HG03045 (cell line): Measurements from ENCODE around the gene LDLRAD1.
"Not testable (repeated sequence)": the region's sequence is repeated elsewhere in the genome, so short reads cannot be mapped to it uniquely, and the experiment has no call there.

Experiments used
- ATAC-seq: cut with Tn5 transposase; IDR thresholded peaks from one replicate; pipeline ENCODE4 v1.9.1; 2021; ENCODE audit warnings: mild to moderate bottlenecking, moderate library complexity; ENCODE audit not compliant: unreplicated experiment

Gene LDLRAD1

GRCh38 chr1:54017979-54018378, at the start of gene LDLRAD1:
Gene LDLRAD1 (minus strand): TSS chr1:54018186. CDS start chr1:54018112, 74 bp downstream.
- ATAC-seq = no peak

- no peak for ATAC-seq
Measured at GRCh38 chr1:54064299-54064698, 46.3 kb upstream of the LDLRAD1 start.

GRCh38 chr1:54054438-54054749, 36.4 kb upstream of the LDLRAD1 start:
- no peak for ATAC-seq

GRCh38 chr1:54053745-54054437, 35.9 kb upstream of the LDLRAD1 start:
- ATAC-seq = no peak

GRCh38 chr1:54052934-54053744, 35.2 kb upstream of the LDLRAD1 start, which contains the start of the genes TCEANC2 and TMEM59:
Gene TCEANC2 (plus strand): TSS chr1:54053608. CDS start chr1:54054423, 815 bp downstream.
Gene TMEM59 (minus strand): TSS chr1:54053204. CDS start chr1:54053188, 16 bp downstream.
- peak; percentile 95 for ATAC-seq

GRCh38 chr1:54052431-54052933, 34.5 kb upstream of the LDLRAD1 start:
- ATAC-seq = peak; percentile 10

- ATAC-seq = no peak
Measured at GRCh38 chr1:54051933-54052430, 34.0 kb upstream of the LDLRAD1 start.

DNA sequence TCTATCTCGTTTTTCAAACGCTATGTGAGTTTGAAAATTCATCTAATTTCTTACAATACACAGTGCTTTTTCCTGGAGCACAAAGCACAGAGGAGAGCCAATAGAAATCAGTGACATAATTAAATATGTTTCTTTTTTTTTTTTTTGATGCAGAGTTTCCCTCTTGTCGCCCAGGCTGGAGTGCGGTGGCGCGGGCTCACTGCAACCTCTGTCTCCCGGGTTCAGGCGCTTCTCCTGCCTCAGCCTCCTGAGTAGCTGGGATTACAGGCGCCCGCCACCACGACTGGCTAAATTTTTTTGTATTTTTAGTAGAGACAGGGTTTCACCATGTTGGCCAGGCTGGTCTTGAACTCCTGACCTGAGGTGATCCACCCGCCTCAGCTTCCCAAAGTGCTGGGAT, 32.4 kb upstream of the LDLRAD1 start:
- not testable (repeated sequence) for ATAC-seq

- ATAC-seq = no peak
Measured at GRCh38 chr1:54047384-54048305, 29.7 kb upstream of the LDLRAD1 start.

- ATAC-seq = no peak
Measured at GRCh38 chr1:54046671-54047383, 28.8 kb upstream of the LDLRAD1 start.

DNA sequence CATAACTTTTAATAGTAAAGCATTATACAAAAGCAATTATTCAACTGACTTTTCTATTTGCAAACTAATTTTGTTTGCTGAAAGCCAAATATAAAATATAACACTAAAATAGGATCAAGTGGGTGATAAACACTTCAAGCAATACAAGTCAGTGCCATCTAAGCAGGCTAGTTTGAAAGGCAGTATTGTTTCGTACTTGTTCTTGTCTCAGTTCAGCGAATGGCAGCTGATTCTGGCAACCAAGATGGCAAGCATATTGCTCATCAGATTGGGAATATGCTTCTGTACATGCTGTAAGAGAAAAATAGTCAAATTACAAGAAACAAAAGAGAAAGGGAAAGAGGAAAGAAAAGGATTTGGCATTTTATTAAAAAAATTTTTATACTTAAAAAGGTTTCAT, 27.5 kb upstream of the LDLRAD1 start:
- ATAC-seq = no peak

- ATAC-seq = no peak
Measured at GRCh38 chr1:54041806-54042205, 23.8 kb upstream of the LDLRAD1 start.

GRCh38 chr1:54037476-54037875, 19.5 kb upstream of the LDLRAD1 start:
- no peak for ATAC-seq

- no peak for ATAC-seq
Measured at GRCh38 chr1:54028306-54029251, 10.6 kb upstream of the LDLRAD1 start.

DNA sequence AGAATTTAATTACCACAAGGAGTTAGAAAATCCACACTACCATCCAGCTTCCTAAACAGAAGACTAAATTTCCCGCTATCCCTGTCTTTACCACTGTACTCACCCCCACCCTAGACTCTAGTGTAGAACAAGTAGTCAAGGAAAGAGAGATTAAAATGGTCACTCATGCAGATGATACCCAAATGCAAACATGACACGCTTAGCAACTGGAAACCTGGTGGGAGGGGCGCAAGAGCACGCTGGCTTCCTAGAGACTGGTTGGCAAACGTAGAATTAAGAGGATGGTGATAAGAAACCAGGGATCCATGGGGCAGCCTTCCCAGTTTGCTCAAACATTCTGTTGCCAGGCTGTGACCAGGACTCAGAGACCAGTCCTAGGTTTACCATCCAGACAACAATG, 9.9 kb upstream of the LDLRAD1 start:
- no peak for ATAC-seq

GRCh38 chr1:54024811-54025210, 6.8 kb upstream of the LDLRAD1 start:
- not testable (repeated sequence) for ATAC-seq

DNA sequence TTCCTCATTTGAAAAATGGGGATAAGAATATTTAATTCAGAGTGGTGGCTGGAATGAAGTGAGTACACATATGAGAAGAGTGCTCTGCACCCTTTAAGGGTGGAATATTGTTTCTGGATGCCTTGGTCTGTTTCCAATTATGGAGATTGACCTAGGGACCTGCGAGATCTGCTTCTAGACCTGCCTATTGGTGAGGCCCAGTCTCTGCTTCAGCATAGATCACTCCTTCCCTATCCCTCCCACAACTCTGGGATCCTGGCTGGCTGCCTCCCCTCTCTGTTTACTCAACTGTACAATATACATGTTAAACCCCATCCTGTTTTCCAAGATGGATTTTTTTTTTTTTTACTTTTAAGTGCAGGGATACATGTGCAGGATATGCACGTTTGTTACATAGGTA, 6.4 kb upstream of the LDLRAD1 start:
- no peak for ATAC-seq

DNA sequence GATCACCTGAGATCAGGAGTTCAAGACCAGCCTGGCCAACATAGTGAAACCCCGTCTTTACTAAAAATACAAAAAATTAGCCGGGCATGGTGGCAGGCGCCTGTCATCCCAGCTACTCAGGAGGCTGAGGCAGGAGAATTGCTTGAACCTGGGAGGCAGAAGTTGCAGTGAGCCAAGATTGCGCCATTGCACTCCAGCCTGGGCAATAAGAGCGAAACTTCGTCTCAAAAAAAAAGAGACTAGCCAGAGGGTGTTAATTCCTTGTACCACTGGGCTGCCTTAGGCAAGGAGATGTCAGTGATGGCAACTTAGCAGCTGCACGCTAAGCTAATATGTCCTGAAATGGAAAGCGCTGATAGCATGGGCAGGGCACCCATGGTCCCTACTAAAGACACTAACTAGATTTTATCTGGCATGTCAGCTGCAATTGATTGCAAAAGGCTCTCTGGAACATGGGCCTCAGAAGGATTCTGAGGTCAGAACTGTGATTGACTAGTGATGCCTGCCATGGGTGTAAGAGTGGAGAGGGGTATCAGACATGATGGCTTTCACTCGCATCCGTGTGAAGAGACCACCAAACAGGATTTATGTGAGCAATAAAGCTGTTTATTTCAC, 1.7 kb upstream of the LDLRAD1 start:
- not testable (repeated sequence) for ATAC-seq

GRCh38 chr1:54018635-54019034, 649 bp upstream of the LDLRAD1 start:
- no peak for ATAC-seq
